H9 (cell line): ENCODE measurements around the gene NOTCH1. TPM values are rescaled to one million over a fixed set of nuclear protein-coding genes. Genes with fewer than 3 reads are reported as not detected.

Experiments
- DNase-seq: peaks from one replicate; pipeline ENCODE4 v3.0.0-alpha.2; 2017
- H2AFZ ChIP-seq: one replicate; pipeline ENCODE4 v1.6.1; 2013; ENCODE audit warnings: mild to moderate bottlenecking, low read length, control low read depth, moderate library complexity
- H2AK5ac ChIP-seq: 2 replicates; pipeline ENCODE4 v1.6.1; 2013; ENCODE audit warnings: low read length, control low read depth, mixed read lengths; ENCODE audit not compliant: insufficient read length
- H2BK120ac ChIP-seq: one replicate; pipeline ENCODE4 v1.6.1; 2013; ENCODE audit warnings: low read depth, mild to moderate bottlenecking, low read length, control low read depth, inconsistent platforms; ENCODE audit not compliant: poor library complexity, severe bottlenecking
- H2BK12ac ChIP-seq: 2 replicates; pipeline ENCODE4 v1.6.1; 2013; ENCODE audit warnings: low read length, control low read depth, mixed read lengths, low read depth; ENCODE audit not compliant: insufficient read length
- H2BK15ac ChIP-seq: 2 replicates; pipeline ENCODE4 v1.6.1; 2013; ENCODE audit warnings: low read depth, low read length, control low read depth
- H2BK20ac ChIP-seq: one replicate; pipeline ENCODE4 v1.6.1; 2013; ENCODE audit warnings: low read depth, mild to moderate bottlenecking, low read length, control low read depth, inconsistent platforms; ENCODE audit not compliant: poor library complexity, severe bottlenecking
- H2BK5ac ChIP-seq: 2 replicates; pipeline ENCODE4 v1.6.1; 2013; ENCODE audit warnings: low read length, control low read depth, mixed read lengths; ENCODE audit not compliant: insufficient read length
- H3K14ac ChIP-seq: 2 replicates; pipeline ENCODE4 v1.6.1; 2013; ENCODE audit warnings: low read length, control low read depth; ENCODE audit not compliant: insufficient read depth
- H3K18ac ChIP-seq: 2 replicates; pipeline ENCODE4 v1.6.1; 2013; ENCODE audit warnings: low read depth, mild to moderate bottlenecking, mixed read lengths, low read length, control low read depth; ENCODE audit not compliant: insufficient read length
- H3K23ac ChIP-seq: 2 replicates; pipeline ENCODE4 v1.6.1; 2013; ENCODE audit warnings: low read length, control low read depth, mixed read lengths, low read depth; ENCODE audit not compliant: insufficient read length
- H3K23me2 ChIP-seq: 2 replicates; pipeline ENCODE4 v1.6.1; 2013; ENCODE audit warnings: low read depth, mild to moderate bottlenecking, mixed read lengths, low read length, control low read depth; ENCODE audit not compliant: insufficient read length, poor library complexity, severe bottlenecking
- H3K27ac ChIP-seq: 2 replicates; pipeline ENCODE4 v1.5.1; 2013; ENCODE audit warnings: low read length, control low read depth, mixed read lengths, low read depth; ENCODE audit not compliant: insufficient read length
- H3K27me3 ChIP-seq: 2 replicates; pipeline ENCODE4 v1.6.1; 2013; ENCODE audit warnings: low read length, control low read depth, inconsistent platforms; ENCODE audit not compliant: insufficient read depth
- H3K4ac ChIP-seq: 2 replicates; pipeline ENCODE4 v1.6.1; 2013; ENCODE audit warnings: low read depth, mild to moderate bottlenecking, control low read depth, inconsistent platforms, low read length, moderate library complexity
- H3K4me1 ChIP-seq: 2 replicates; pipeline ENCODE4 v1.6.1; 2013; ENCODE audit warnings: low read length, control low read depth, inconsistent platforms; ENCODE audit not compliant: insufficient read depth
- H3K4me2 ChIP-seq: 2 replicates; pipeline ENCODE4 v1.6.1; 2013; ENCODE audit warnings: low read length, control low read depth, mixed read lengths; ENCODE audit not compliant: insufficient read length, insufficient read depth
- H3K56ac ChIP-seq: 2 replicates; pipeline ENCODE4 v1.6.1; 2013; ENCODE audit warnings: low read depth, mild to moderate bottlenecking, mixed read lengths, low read length, control low read depth; ENCODE audit not compliant: insufficient read length
- H3K79me1 ChIP-seq: 2 replicates; pipeline ENCODE4 v1.6.1; 2013; ENCODE audit warnings: low read depth, mild to moderate bottlenecking, moderate library complexity, low read length, control low read depth, inconsistent platforms; ENCODE audit not compliant: insufficient read depth, poor library complexity, severe bottlenecking
- H3K79me2 ChIP-seq: 2 replicates; pipeline ENCODE4 v1.6.1; 2013; ENCODE audit warnings: low read length, control low read depth, inconsistent platforms; ENCODE audit not compliant: insufficient read depth
- H3K9ac ChIP-seq: 2 replicates; pipeline ENCODE4 v1.6.1; 2013; ENCODE audit warnings: low read length, control low read depth, mixed read lengths; ENCODE audit not compliant: insufficient read length; ENCODE audit errors: extremely low read depth
- H3K9me3 ChIP-seq: one replicate; pipeline ENCODE4 v1.6.1; 2013; ENCODE audit warnings: low read depth, low read length, inconsistent platforms; ENCODE audit not compliant: control insufficient read depth
- H3T11ph ChIP-seq: one replicate; pipeline ENCODE4 v1.6.1; 2013; ENCODE audit warnings: mild to moderate bottlenecking, low read length, control low read depth, inconsistent platforms
- H4K20me1 ChIP-seq: one replicate; pipeline ENCODE4 v1.6.1; 2013; ENCODE audit not compliant: control insufficient read depth, insufficient read length, insufficient read depth
- H4K5ac ChIP-seq: 2 replicates; pipeline ENCODE4 v1.6.1; 2013; ENCODE audit warnings: low read depth, mild to moderate bottlenecking, mixed read lengths, low read length, control low read depth; ENCODE audit not compliant: insufficient read length
- H4K8ac ChIP-seq: replicated peaks from 2 replicates; pipeline ENCODE4 v1.6.1; 2013; ENCODE audit warnings: low read length, control low read depth, mixed read lengths, low read depth; ENCODE audit not compliant: insufficient read length
- H4K91ac ChIP-seq: 2 replicates; pipeline ENCODE4 v1.6.1; 2013; ENCODE audit warnings: low read depth, mild to moderate bottlenecking, moderate library complexity, mixed read lengths, low read length, control low read depth; ENCODE audit not compliant: insufficient read length
- H3K27ac Mint-ChIP-seq, 3 experiments: 2 replicates in 2 of 3; 3 replicates in 1 of 3; pipeline ENCODE4 v1.8.0; 2020 to 2021; ENCODE audit warnings: mixed read lengths in 3 of 3, mild to moderate bottlenecking in 1 of 3, moderate library complexity in 1 of 3
- H3K27me3 Mint-ChIP-seq: 2 replicates; pipeline ENCODE4 v1.8.0; 2021; ENCODE audit warnings: low read depth, mild to moderate bottlenecking, moderate library complexity, mixed read lengths
- H3K36me3 Mint-ChIP-seq, 3 experiments: 2 replicates in 2 of 3; 3 replicates in 1 of 3; pipeline ENCODE4 v1.8.0; 2020 to 2021; ENCODE audit warnings: low read depth in 3 of 3, mixed read lengths in 3 of 3; ENCODE audit not compliant: insufficient read depth in 1 of 3
- H3K4me1 Mint-ChIP-seq, 2 experiments: 2 replicates each; pipeline ENCODE4 v1.8.0; 2020; ENCODE audit warnings: mixed read lengths in 2 of 2
- H3K4me3 Mint-ChIP-seq, 2 experiments: 2 replicates in 1 of 2; 3 replicates in 1 of 2; pipeline ENCODE4 v1.8.0; 2020 to 2021; ENCODE audit warnings: mild to moderate bottlenecking in 2 of 2, mixed read lengths in 2 of 2, moderate library complexity in 1 of 2
- H3K9me3 Mint-ChIP-seq, 2 experiments: 2 replicates in 1 of 2; 3 replicates in 1 of 2; pipeline ENCODE4 v1.8.0; 2020; ENCODE audit warnings: mild to moderate bottlenecking in 2 of 2, mixed read lengths in 2 of 2, moderate library complexity in 1 of 2
- WGBS: extraction: QIAGEN DNeasy Blood & Tissue Kit; methylation state at CpG from one replicate; pipeline ENCODE4 v1.1.7; 2013; ENCODE audit warnings: missing lambda C conversion rate, low lambda C conversion rate, mixed read lengths; ENCODE audit not compliant: insufficient read length; ENCODE audit errors: extremely low coverage; 5-methylcytosine and 5-hydroxymethylcytosine counted together
- total RNA-seq: library from RNA; stranded (reverse); gene quantifications from 2 replicates; pipeline ENCODE4 v1.2.1, GENCODE V29; 2021
- TF ChIP-seq, protein P1 (sequence below): fragments of 200-600 bp; sonication (generic); conservative IDR thresholded peaks from 3 replicates; pipeline ENCODE4 v1.8.0; 2021; ENCODE audit warnings: antibody characterized with exemption, mild to moderate bottlenecking

The NOTCH1 gene
- total RNA-seq, 1 experiment from 2014 or later, result 71.6 TPM

DNA sequence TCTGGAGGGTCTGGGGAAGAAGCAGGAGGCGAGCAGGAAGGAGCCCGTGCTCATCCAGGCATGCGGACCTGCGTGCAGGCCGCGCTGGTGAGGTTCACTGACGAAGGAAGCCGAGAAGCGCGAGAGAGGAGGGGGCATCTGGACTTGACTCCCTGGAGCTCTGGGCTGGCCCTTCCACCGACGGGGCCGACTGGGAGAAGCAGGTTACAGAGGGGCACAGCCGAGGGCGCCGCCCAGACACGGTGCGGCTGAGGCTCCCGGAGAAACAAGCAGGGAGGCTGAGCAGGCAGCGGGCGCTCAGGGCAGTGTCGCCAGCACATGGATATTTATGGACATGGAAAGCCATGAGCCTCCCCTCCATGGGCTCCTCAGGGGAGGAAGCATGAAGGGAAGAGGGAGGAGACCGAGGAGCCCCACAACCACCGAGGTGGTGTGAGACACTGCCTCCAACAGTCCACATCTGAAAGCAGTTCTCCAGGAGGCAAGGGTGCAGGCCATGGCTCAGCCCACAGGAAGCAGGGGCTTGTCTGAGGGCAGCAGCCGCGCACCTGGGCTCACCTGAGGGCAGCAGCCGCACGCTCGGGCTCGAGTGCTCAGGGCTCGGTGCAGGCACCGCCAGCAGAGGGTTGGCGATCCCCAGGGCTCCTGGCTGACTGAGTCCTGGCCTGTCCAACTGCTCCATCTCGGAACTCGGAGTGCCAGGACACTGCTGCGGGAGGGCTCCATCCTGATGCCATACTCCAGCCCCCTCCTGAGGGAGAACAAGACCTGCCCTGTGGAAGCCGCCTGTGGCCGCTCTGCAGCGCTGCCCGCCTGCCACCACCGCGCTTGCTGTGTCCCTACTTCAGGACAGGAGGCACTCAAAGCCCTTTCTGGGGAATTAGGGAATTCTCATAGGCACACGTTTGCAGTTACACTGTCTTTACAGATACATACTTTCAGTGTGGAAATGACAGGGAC is 90.5 kb downstream of the NOTCH1 start:
- Histone ChIP-seq H2AK5ac (no peak overlapping the region), H2BK20ac (no peak overlapping the region), H4K5ac (no peak overlapping the region), H3K56ac (no peak overlapping the region), H3K18ac (no peak overlapping the region), H3K9ac (no peak overlapping the region), H3K9me3 (no peaks in the 10 kb centered on the region), H3K23me2 (peaks cover 3% of the 10 kb centered on the region), H4K91ac (no peak overlapping the region), H4K20me1 (no peaks in the 10 kb centered on the region), H2BK120ac (no peak overlapping the region), H3K14ac (no peak overlapping the region), H3K23ac (no peak overlapping the region), H2BK5ac (no peak overlapping the region), H3K4ac (no peak overlapping the region), H3T11ph (no peak overlapping the region), H3K27me3 (no peaks in the 10 kb centered on the region), H2BK12ac (no peak overlapping the region), H4K8ac (no peak overlapping the region), H3K79me1 (no peaks in the 10 kb centered on the region), H3K79me2 (no peaks in the 10 kb centered on the region), H3K27ac (no peak overlapping the region), H2BK15ac (no peak overlapping the region), H3K4me2 (no peak overlapping the region), H3K4me1 (no peaks in the 10 kb centered on the region), H2AFZ (no peak overlapping the region)
- H3K27me3 Mint-ChIP-seq, result no peaks in the 10 kb centered on the region
- H3K9me3 Mint-ChIP-seq, result no peaks in the 10 kb centered on the region
- peaks cover 54 to 86% (median 83%) of the 10 kb centered on the region in 3 experiments; a peak in 6 of 7 replicates for H3K36me3 Mint-ChIP-seq
- no peak for DNase-seq
- H3K4me1 Mint-ChIP-seq, result no peaks in the 10 kb centered on the region
- no peak overlapping the region for H3K4me3 Mint-ChIP-seq
- no CpG with 5 or more reads among the region's 43 CpGs for WGBS
- TF ChIP-seq, protein P1, sequence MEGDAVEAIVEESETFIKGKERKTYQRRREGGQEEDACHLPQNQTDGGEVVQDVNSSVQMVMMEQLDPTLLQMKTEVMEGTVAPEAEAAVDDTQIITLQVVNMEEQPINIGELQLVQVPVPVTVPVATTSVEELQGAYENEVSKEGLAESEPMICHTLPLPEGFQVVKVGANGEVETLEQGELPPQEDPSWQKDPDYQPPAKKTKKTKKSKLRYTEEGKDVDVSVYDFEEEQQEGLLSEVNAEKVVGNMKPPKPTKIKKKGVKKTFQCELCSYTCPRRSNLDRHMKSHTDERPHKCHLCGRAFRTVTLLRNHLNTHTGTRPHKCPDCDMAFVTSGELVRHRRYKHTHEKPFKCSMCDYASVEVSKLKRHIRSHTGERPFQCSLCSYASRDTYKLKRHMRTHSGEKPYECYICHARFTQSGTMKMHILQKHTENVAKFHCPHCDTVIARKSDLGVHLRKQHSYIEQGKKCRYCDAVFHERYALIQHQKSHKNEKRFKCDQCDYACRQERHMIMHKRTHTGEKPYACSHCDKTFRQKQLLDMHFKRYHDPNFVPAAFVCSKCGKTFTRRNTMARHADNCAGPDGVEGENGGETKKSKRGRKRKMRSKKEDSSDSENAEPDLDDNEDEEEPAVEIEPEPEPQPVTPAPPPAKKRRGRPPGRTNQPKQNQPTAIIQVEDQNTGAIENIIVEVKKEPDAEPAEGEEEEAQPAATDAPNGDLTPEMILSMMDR, result no peak
- peak overlapping the region in 1 of 3 experiments; percentile 19; a peak in 1 of 7 replicates for H3K27ac Mint-ChIP-seq
